Endothelial cell (in vitro differentiated cells): ENCODE data around the gene PCDHA7. TPM values are rescaled to one million over a fixed set of nuclear protein-coding genes. Genes with fewer than 3 reads are reported as not detected.
"Not testable (repeated sequence)": the region's sequence is repeated elsewhere in the genome, so short reads cannot be mapped to it uniquely, and the experiment has no call there.

ENCODE experiments used
- DNase-seq: peaks from one replicate; pipeline ENCODE4 v3.0.0; 2021; ENCODE audit warnings: low spot score
- H3K27ac Mint-ChIP-seq: one replicate; pipeline ENCODE4 v1.8.0; 2021; ENCODE audit warnings: mixed read lengths, inconsistent platforms; ENCODE audit not compliant: unreplicated experiment
- H3K27me3 Mint-ChIP-seq: one replicate; pipeline ENCODE4 v1.8.0; 2021; ENCODE audit warnings: mild to moderate bottlenecking, moderate library complexity, mixed read lengths, inconsistent platforms; ENCODE audit not compliant: unreplicated experiment
- H3K36me3 Mint-ChIP-seq: one replicate; pipeline ENCODE4 v1.8.0; 2021; ENCODE audit warnings: mild to moderate bottlenecking, low read depth, mixed read lengths, inconsistent platforms; ENCODE audit not compliant: unreplicated experiment
- H3K4me1 Mint-ChIP-seq: one replicate; pipeline ENCODE4 v1.8.0; 2021; ENCODE audit warnings: mild to moderate bottlenecking, mixed read lengths, inconsistent platforms; ENCODE audit not compliant: unreplicated experiment
- H3K4me3 Mint-ChIP-seq: one replicate; pipeline ENCODE4 v1.8.0; 2021; ENCODE audit warnings: mild to moderate bottlenecking, mixed read lengths, inconsistent platforms; ENCODE audit not compliant: unreplicated experiment
- H3K9me3 Mint-ChIP-seq: one replicate; pipeline ENCODE4 v1.8.0; 2021; ENCODE audit warnings: mixed read lengths, inconsistent platforms; ENCODE audit not compliant: unreplicated experiment
- total RNA-seq: library from RNA; stranded (reverse); fragmentation: NEBNext Ultra II Directional; extraction: Animal tissue kit (Norgen Biotek cat#: 25700); gene quantifications from one replicate; pipeline ENCODE4 v1.2.1, GENCODE V29; 2021; ENCODE audit not compliant: unreplicated experiment
- TF ChIP-seq, protein P1 (sequence below): fragments of 200-600 bp; sonication (generic); IDR thresholded peaks from one replicate; pipeline ENCODE4 v1.5.0; 2021; ENCODE audit warnings: antibody characterized with exemption; ENCODE audit not compliant: unreplicated experiment

The PCDHA7 gene
- total RNA-seq, 1 donor from 2014 or later = 2.9 TPM

GRCh38 chr5:140808889-140809291 is 25.2 kb upstream of the PCDHA7 start:
- TF ChIP-seq, protein P1, sequence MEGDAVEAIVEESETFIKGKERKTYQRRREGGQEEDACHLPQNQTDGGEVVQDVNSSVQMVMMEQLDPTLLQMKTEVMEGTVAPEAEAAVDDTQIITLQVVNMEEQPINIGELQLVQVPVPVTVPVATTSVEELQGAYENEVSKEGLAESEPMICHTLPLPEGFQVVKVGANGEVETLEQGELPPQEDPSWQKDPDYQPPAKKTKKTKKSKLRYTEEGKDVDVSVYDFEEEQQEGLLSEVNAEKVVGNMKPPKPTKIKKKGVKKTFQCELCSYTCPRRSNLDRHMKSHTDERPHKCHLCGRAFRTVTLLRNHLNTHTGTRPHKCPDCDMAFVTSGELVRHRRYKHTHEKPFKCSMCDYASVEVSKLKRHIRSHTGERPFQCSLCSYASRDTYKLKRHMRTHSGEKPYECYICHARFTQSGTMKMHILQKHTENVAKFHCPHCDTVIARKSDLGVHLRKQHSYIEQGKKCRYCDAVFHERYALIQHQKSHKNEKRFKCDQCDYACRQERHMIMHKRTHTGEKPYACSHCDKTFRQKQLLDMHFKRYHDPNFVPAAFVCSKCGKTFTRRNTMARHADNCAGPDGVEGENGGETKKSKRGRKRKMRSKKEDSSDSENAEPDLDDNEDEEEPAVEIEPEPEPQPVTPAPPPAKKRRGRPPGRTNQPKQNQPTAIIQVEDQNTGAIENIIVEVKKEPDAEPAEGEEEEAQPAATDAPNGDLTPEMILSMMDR = no peak
- Mint-ChIP-seq H3K4me1 (peaks cover 10% of the 10 kb centered on the region), H3K27me3 (peaks cover 2% of the 10 kb centered on the region), H3K27ac (no peak overlapping the region), H3K36me3 (peaks cover 7% of the 10 kb centered on the region), H3K9me3 (no peaks in the 10 kb centered on the region), H3K4me3 (no peak overlapping the region)
- no peak for DNase-seq

- Mint-ChIP-seq H3K36me3 (peaks cover 12% of the 10 kb centered on the region), H3K27me3 (no peaks in the 10 kb centered on the region), H3K4me1 (no peaks in the 10 kb centered on the region), H3K4me3 (no peak within 1 kb of the TSS), H3K9me3 (no peaks in the 10 kb centered on the region), H3K27ac (no peak within 1 kb of the TSS)
- DNase-seq = no peak
- TF ChIP-seq, protein P1 = no peak
These were observed 12.4 kb upstream of the PCDHA7 start, which contains the start of gene PCDHA5 for GRCh38 chr5:140821375-140822280. Gene PCDHA5 (plus strand): TSS chr5:140821613.

DNA sequence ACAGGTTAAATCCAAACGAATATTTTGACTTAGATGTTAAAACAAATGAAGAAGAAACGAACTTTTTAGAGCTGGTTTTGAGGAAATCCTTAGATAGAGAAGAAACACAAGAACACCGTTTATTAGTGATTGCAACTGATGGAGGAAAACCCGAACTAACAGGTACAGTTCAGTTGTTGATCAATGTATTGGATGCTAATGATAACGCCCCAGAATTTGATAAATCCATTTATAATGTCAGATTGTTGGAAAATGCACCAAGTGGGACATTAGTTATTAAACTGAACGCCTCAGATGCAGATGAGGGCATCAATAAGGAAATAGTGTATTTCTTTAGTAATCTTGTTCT is 11.8 kb upstream of the PCDHA7 start:
- no peak overlapping the region for H3K27ac Mint-ChIP-seq
- H3K9me3 Mint-ChIP-seq = no peaks in the 10 kb centered on the region
- H3K4me3 Mint-ChIP-seq = no peak overlapping the region
- H3K27me3 Mint-ChIP-seq = no peaks in the 10 kb centered on the region
- H3K36me3 Mint-ChIP-seq = peaks cover 12% of the 10 kb centered on the region
- TF ChIP-seq, protein P1 = no peak
- peaks cover 3% of the 10 kb centered on the region for H3K4me1 Mint-ChIP-seq
- DNase-seq = no peak

GRCh38 chr5:140822969-140823368 is 11.1 kb upstream of the PCDHA7 start:
- H3K27me3 Mint-ChIP-seq, H3K27ac Mint-ChIP-seq, H3K4me3 Mint-ChIP-seq, H3K4me1 Mint-ChIP-seq, DNase-seq, H3K9me3 Mint-ChIP-seq: not testable (repeated sequence)
- peaks cover 12% of the 10 kb centered on the region for H3K36me3 Mint-ChIP-seq

DNA sequence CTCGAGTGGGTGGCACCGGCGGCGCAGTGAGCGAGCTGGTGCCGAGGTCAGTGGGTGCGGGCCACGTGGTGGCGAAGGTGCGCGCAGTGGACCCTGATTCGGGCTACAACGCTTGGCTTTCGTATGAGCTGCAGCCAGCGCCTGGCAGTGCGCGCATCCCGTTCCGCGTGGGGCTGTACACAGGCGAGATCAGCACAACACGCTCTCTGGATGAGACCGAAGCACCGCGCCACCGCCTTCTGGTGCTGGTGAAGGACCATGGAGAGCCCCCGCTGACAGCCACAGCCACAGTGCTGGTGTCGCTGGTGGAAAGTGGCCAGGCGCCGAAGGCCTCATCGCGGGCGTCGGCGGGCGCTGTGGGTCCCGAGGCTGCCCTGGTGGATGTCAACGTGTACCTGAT is 10.6 kb upstream of the PCDHA7 start:
- TF ChIP-seq, protein P1 = no peak
- Mint-ChIP-seq H3K4me3 (no peak overlapping the region), H3K27me3 (no peaks in the 10 kb centered on the region), H3K36me3 (peaks cover 14% of the 10 kb centered on the region), H3K9me3 (no peaks in the 10 kb centered on the region), H3K4me1 (peaks cover 3% of the 10 kb centered on the region), H3K27ac (no peak overlapping the region)
- no peak for DNase-seq
